ENCODE data around the gene HAO1. TPM values are rescaled to one million over a fixed set of nuclear protein-coding genes. Genes with fewer than 3 reads are reported as not detected.

HAO1 gene
- total and polyA plus RNA-seq, 2 of the 13 experiments (the other 11 are each of a cell fraction or from before 2014, with no cell fraction given): 0.03 TPM; not detected in 1

DNA sequence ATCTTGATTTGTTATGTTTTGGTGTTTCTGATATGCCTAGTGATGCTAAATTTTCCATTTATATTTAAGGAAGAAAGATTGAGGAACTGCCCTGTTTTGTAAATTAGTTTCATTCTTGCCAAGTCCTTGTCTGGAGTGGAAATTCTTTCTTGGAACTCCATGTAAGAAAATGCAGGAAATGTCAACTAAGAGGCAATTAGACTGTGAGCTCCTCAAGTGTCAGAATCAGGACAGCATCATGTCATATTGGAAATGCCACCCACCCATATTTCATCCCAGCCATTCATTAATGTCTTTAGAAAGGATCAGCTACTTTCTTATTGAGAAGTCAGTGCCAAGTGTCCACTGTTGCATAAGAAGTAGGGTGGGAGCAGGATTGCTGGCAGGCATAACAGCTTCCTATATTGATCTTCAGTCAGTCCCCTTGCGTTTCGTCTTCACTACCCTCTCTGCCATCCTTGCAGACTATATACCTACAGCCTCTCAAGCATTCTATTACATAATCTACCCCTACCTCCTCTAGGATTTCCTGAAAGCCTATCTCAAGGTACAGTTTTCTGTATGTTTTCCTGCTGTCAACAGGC lies 42.4 kb downstream of the HAO1 start:
- H4K20me1 ChIP-seq (ENCODE audit: insufficient read depth, low read length): no peaks in the 10 kb centered on the region
- ATAC-seq: no peak
- 16% methylated on average over 2 of the region's 2 CpGs for WGBS (ENCODE audit: low lambda C conversion rate)
- H3K4me1 ChIP-seq (ENCODE audit: insufficient read depth, low read length): no peaks in the 10 kb centered on the region
- H3K27ac ChIP-seq (ENCODE audit: extremely low read length, insufficient read depth, low read length): no peak overlapping the region
- H2AFZ ChIP-seq (ENCODE audit: low read length): no peak overlapping the region
- H3K4me3 ChIP-seq (replicated peaks in 1 of 3; ENCODE audit: insufficient read depth in 1 of 3, low read depth in 2 of 3, low read length in 3 of 3): no peak overlapping the region
- no peaks in the 10 kb centered on the region for H3K36me3 ChIP-seq (replicated peaks in 1 of 2; ENCODE audit: control insufficient read depth in 1 of 2, insufficient read depth in 2 of 2, low read length in 2 of 2)
- CTCF ChIA-PET (ENCODE audit: low intra/inter-chr PET ratio, low total read pairs): no interaction called here
- no peak for TF ChIP-seq HNRNPK (IDR thresholded peaks at IDR 0.05; ENCODE audit: low read depth, low read length, poor library complexity, severe bottlenecking)
- TF ChIP-seq EED (CRISPR knock-in tag; IDR thresholded peaks at IDR 0.05): no peak
- no peak for TF ChIP-seq SRSF1 (optimal IDR thresholded peaks at IDR 0.05; ENCODE audit: low read depth, low read length)
- TF ChIP-seq FLYWCH1 (CRISPR knock-in tag; IDR thresholded peaks at IDR 0.05): no peak
- TF ChIP-seq TP53 (CRISPR knock-in tag; conservative IDR thresholded peaks at IDR 0.05): no peak
- TF ChIP-seq ZNF382 (CRISPR knock-in tag; IDR thresholded peaks at IDR 0.05; ENCODE audit: borderline replicate concordance): no peak
- no peak for TF ChIP-seq NFYC (CRISPR knock-in tag; IDR thresholded peaks at IDR 0.05)
- TF ChIP-seq, protein P1, sequence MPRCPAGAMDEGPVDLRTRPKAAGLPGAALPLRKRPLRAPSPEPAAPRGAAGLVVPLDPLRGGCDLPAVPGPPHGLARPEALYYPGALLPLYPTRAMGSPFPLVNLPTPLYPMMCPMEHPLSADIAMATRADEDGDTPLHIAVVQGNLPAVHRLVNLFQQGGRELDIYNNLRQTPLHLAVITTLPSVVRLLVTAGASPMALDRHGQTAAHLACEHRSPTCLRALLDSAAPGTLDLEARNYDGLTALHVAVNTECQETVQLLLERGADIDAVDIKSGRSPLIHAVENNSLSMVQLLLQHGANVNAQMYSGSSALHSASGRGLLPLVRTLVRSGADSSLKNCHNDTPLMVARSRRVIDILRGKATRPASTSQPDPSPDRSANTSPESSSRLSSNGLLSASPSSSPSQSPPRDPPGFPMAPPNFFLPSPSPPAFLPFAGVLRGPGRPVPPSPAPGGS (CRISPR knock-in tag; IDR thresholded peaks at IDR 0.05): no peak
- TF ChIP-seq, protein P2, sequence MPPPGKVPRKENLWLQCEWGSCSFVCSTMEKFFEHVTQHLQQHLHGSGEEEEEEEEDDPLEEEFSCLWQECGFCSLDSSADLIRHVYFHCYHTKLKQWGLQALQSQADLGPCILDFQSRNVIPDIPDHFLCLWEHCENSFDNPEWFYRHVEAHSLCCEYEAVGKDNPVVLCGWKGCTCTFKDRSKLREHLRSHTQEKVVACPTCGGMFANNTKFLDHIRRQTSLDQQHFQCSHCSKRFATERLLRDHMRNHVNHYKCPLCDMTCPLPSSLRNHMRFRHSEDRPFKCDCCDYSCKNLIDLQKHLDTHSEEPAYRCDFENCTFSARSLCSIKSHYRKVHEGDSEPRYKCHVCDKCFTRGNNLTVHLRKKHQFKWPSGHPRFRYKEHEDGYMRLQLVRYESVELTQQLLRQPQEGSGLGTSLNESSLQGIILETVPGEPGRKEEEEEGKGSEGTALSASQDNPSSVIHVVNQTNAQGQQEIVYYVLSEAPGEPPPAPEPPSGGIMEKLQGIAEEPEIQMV (CRISPR knock-in tag; IDR thresholded peaks at IDR 0.05; ENCODE audit: low read depth): no peak
- TF ChIP-seq, protein P3, sequence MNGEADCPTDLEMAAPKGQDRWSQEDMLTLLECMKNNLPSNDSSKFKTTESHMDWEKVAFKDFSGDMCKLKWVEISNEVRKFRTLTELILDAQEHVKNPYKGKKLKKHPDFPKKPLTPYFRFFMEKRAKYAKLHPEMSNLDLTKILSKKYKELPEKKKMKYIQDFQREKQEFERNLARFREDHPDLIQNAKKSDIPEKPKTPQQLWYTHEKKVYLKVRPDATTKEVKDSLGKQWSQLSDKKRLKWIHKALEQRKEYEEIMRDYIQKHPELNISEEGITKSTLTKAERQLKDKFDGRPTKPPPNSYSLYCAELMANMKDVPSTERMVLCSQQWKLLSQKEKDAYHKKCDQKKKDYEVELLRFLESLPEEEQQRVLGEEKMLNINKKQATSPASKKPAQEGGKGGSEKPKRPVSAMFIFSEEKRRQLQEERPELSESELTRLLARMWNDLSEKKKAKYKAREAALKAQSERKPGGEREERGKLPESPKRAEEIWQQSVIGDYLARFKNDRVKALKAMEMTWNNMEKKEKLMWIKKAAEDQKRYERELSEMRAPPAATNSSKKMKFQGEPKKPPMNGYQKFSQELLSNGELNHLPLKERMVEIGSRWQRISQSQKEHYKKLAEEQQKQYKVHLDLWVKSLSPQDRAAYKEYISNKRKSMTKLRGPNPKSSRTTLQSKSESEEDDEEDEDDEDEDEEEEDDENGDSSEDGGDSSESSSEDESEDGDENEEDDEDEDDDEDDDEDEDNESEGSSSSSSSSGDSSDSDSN (CRISPR knock-in tag; IDR thresholded peaks at IDR 0.05): no peak
- TF ChIP-seq ZNF367 (CRISPR knock-in tag; IDR thresholded peaks at IDR 0.05; ENCODE audit: borderline replicate concordance): no peak
- TF ChIP-seq MIER2 (CRISPR knock-in tag; IDR thresholded peaks at IDR 0.05): no peak
- TF ChIP-seq MTF1 (CRISPR knock-in tag; IDR thresholded peaks at IDR 0.05): no peak
- POLR2A ChIA-PET: no interaction called here
- intact Hi-C loops (cut with micrococcal nuclease; ENCODE audit: unreplicated experiment) (no loop called here), in situ Hi-C loops (cut with HindIII; ENCODE audit: extremely low pct_ligation_motif_present, low pct_unique_long_range_greater_than_20kb) (no loop called here)
- H3K9ac ChIP-seq (ENCODE audit: insufficient read depth, low read depth, low read length): no peak overlapping the region
- BruUV-seq (replicated peaks): no TSS peak
- no peak overlapping the region for H3K4me2 ChIP-seq (ENCODE audit: low read depth, low read length)
- no peaks in the 10 kb centered on the region for H3K27me3 ChIP-seq (ENCODE audit: control insufficient read depth in 1 of 2, insufficient read depth in 2 of 2, low read length in 2 of 2)
- no peak for DNase-seq (ENCODE audit: low spot score)
- H3K9me3 ChIP-seq (ENCODE audit: low read length): no peaks in the 10 kb centered on the region
- FAIRE-seq: no peak
- no peaks in the 10 kb centered on the region for H3K79me2 ChIP-seq (ENCODE audit: insufficient read depth, low read length)
